Activated CD8-positive, alpha-beta memory T cell treated with anti-CD3 and anti-CD28 coated beads for 1 hour (primary cell): Measurements from ENCODE around the gene TMPO.
A peak's percentile ranks its signal among the peaks of the same experiment; 100 is the strongest.
"Not testable (repeated sequence)": the region's sequence is repeated elsewhere in the genome, so short reads cannot be mapped to it uniquely, and the experiment has no call there.

Source experiments
- DNase-seq, 2 donors: peaks; one replicate each; pipeline ENCODE4 v3.0.0-alpha.2; 2020; ENCODE audit warnings: low read depth in 1 of 2; ENCODE audit errors: extremely low read depth in 1 of 2

The TMPO gene

DNA sequence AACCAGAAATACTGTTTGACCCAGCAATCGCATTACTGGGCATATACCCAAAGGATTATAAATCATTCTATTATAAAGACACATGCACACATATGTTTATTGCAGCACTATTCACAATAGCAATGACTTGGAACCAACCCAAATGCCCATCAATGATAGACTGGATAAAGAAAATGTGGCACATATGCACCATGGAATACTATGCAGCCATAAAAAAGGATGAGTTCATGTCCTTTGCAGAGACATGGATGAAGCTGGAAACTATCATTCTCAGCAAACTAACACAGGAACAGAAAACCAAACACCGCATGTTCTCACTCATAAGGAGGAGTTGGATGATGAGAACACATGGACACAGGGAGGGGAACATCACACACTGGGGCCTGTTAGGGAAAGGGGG lies 61.4 kb downstream of the TMPO start:
- not testable (repeated sequence) for DNase-seq

DNA sequence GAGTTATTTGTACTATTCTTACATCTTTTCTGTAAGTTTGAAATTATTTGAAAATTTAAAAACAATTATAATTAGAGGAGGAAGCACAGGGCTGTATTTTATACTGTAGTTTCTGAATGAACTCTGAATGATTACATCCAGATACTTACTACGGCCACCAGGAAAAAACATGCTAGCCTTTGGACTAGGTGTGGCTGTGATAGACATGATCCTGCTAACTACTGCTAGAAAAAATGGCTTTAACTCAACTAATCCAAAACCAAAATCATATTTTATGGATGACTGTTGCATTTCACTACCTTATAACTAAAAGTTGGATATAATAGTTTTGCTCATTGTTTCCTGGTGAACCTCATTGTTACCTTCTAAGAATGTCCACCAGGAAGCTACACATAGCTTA lies 63.0 kb downstream of the TMPO start:
- no peak for DNase-seq

DNA sequence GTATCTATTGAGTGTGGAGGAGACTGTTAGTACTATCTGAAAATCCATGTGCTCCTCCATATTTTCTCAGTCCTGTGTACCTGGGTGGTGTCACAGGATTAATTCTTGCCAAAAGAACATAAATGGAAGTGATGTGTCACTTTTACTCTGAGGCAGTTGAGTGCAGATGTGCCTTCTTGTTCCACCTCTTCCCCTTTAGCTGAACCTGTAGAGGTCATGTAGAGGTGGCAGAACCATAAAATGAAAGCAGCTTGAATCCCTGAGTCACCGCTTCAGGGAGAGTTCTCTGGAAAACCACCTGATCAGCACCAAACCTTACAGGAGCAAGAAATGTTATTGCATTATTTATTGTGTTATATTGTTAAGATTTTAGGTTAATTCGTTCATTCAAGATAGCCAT lies 63.4 kb downstream of the TMPO start:
- DNase-seq: no peak

DNA sequence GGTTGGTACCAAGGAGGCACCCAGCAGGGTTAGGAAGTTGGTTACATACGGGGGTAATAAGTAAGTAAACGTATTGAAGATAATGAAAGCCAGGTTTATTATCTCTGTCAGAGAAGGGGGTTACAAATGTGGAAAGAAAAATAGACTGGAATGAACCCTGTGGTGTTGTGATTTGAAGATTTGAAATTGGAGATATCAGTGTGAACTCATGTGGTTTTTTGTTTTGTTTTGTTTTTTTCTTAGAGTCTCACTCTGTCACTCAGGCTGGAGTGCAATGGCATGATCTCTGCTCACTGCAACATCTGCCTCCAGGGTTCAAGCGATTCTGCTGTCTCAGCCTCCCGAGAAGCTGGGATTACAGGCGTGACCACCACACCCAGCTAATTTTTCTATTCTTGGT lies 64.0 kb downstream of the TMPO start:
- no peak for DNase-seq

GRCh38 chr12:98579835-98580234 lies 64.4 kb downstream of the TMPO start:
- no peak for DNase-seq

DNA sequence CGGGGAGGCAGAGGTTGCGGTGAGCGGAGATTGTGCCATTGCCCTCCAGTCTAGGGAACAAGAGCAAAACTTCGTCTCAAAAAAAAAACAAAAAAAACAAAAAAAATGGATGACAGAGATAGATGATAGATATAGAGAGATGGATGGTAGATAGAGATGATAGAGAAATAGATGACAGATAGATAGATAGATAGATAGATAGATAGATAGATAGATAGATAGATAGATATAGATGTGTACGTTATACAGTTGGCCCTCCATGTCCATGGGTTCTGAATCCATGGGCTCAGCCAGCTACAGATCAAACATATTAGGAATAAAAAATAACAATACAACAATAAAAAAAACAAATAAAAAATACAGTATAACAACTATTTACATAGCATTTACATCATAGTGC lies 65.3 kb downstream of the TMPO start:
- DNase-seq: no peak

DNA sequence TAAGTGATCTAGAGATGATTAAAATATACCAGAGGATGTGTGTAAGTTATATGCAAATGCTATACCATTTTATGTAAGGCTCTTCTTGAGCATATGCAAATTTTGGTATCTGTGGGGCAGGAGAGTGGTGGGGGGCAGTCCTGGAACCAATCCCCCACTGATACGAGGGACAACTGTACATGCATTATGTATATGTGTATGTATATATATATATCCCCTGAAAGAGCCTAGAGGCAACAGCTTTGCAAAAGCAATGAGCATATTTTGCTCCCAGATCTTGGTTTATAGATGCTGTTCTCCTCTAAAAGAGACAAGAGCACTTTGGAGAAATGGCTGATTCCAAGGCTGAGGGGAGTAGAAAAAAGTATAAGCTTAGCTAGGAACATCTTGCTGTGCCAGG lies 65.7 kb downstream of the TMPO start:
- no peak for DNase-seq

DNA sequence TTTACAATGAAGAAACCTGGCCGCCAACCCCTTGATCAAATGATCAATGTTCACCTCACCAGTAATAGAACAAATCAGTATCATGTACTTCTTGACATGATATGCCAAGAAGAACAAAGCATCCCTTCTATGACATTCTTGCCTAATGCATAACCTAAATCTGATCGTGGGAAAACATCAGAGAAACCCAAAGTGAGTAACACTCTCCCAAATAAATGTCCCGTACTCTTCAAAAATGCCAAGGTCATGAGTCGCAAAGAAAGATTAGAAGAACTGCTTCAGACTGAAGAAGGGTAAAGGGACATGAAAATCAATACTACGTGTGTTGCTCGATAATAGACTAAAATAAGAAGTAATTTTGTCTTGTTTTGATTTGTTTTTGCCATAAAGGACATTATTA lies 66.7 kb downstream of the TMPO start:
- no peak for DNase-seq

GRCh38 chr12:98587084-98587483 lies 71.7 kb downstream of the TMPO start:
- no peak for DNase-seq

GRCh38 chr12:98591209-98591608 lies 75.8 kb downstream of the TMPO start:
- no peak for DNase-seq

GRCh38 chr12:98592825-98593322 lies 77.5 kb downstream of the TMPO start:
- DNase-seq: no peak

GRCh38 chr12:98593351-98594049 lies 78.1 kb downstream of the TMPO start, which contains the start of gene SLC25A3:
Gene SLC25A3, plus strand, starts transcription at chr12:98593686. Its CDS starts 293 bp downstream, at chr12:98593979.
- DNase-seq: peak; percentile 88 to 92

DNA sequence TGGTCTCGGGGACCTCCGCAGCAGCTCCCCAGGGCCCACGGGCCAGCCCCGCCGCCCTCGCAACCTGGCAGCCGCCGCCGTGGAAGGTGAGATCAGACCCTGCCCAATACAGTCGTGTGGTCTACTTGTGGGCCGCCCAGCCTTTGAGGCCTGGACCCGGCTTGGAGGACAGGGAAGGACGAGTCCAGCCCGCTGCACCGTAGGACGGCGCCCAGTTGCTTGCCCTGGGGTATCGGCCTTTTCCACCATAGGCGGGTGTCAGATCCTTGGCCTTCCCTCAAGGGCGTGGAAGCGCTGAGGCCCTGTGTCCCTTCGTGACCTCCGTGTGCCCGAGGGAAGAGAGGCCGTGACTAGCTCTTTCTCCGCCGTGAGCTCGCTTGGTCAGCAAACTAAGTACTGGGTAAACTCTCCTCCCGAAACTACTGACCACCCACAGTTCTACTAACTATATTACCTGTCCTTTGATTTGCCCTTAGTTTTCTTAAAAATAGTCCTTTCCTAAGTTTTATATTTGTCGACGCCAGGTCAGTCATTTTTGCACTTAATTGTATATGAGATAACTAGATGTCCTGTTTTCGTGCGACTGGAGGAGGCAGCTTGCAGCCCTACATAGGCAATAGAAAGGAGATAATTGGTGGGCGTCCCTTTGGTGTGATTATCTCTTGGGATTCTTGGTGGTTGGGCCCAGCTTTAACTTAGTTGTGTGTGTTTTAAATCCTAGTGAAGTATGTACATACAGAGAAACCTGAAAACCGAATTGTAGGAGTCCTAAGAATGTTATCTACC lies 78.9 kb downstream of the TMPO start:
- no peak for DNase-seq

GRCh38 chr12:98595243-98595988 lies 80.0 kb downstream of the TMPO start:
- DNase-seq: no peak

- DNase-seq: not testable (repeated sequence)
Observed at GRCh38 chr12:98597313-98597712, 81.9 kb downstream of the TMPO start.
